Activated CD4-positive, alpha-beta T cell treated with anti-CD3 and anti-CD28 coated beads, Interleukin-2, amount 50 U/mL, for 24 hours (primary cell): Measurements from ENCODE around the gene CALD1.

Experiments used
- DNase-seq, 2 donors: peaks; one replicate each; pipeline ENCODE4 v3.0.0-alpha.2; 2020; ENCODE audit warnings: low read depth in 1 of 2, low spot score in 1 of 2

The CALD1 gene

GRCh38 chr7:134857958-134858357 lies 78.5 kb downstream of the CALD1 start:
- no peak for DNase-seq

DNA sequence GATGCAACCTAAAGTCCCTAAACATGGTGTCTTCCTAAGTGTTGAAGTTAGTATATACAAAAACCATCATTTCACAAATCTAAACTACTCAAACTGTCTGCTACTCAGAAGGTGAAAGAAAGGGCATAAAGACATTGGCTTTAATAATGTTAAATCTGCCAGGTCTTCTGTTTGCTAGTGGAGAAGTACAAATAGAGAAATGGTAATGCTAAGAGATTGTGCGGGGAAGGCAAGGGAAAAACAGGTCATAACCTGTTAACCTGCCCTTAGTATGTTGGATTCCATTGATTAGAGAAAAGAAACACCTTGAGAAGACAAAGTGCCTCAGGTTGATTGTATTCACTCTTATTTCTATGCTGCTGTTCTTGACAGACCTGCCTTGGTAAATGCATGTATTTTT lies 80.3 kb downstream of the CALD1 start:
- DNase-seq = no peak

DNA sequence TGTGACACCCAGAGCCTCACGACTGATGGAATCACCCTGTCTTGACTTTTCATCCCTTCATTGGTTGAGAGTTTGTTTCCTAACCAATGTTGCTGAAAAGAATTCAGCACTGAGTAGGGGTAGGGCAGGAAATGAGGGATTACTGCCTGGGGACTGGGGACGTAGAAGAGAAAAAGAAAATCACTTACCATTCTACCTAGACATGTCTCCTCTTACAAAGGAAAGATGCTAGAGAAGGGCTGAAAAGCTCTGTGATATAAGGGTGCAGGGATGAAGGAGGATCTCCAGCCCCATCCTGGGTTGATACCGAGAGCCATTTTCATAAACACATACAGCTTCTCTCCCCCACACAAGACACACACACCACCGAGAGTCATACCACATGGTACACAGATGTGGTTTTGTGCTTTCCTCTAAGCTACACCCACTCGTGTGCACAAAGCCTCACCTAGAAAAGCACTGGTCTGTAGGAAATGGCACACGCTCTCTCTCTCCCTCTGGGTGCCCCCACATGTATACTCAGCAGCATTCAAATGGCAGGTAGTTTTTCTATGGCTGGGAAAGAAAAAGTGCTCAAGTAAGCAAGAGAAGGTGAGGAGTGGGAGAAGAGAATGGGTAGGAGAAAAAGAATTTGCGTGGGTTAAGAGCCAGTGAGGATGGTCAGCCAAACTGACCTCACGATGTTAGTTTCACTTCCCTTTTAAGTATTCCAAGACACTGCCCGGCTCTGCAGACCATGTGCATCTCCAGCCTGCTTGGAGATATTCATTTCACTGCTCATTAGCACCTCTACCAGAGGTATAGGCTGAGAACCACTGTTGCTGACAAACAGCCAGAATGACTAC lies 85.8 kb downstream of the CALD1 start:
- DNase-seq = no peak

DNA sequence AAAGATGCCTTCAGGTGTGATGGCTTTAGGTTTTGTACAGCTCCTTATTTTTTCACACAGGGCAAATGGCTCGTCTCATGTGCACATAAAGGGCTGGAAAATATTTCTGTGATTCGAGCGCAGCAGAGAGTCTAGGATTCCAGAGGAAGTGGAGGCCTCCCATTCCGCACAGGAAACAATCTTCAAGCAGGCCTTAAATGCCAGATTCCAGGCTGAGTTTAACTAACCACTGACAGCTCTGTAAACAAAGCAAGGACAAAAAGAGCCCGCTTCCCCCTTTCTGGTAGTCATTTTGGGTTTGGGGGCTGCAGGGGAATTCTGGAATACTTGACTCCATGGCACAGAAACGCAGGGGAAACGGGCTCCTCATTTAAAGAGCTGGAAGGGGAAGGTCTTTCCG lies 87.2 kb downstream of the CALD1 start:
- no peak for DNase-seq

DNA sequence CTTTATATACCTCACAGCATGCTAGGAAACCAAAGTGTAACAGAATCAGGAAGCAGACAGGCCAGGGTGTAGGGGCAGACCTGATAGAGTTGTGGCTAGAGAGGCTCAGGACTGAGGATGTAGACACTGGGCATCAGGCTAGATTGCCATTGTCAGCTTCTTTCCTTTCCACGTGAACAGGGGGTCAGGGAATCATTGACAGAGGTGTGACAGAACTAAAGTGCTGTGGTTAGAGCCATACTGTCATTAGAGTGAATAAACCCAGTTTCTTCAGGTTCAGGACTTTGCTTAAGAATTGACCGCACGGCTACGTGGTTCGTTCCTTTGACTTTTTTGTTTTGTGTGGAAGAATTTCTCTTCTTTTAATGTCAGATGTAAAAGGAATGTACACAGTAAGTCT lies 90.7 kb downstream of the CALD1 start:
- no peak for DNase-seq

GRCh38 chr7:134870781-134871180 lies 91.3 kb downstream of the CALD1 start:
- no peak for DNase-seq

GRCh38 chr7:134873253-134873652 lies 93.8 kb downstream of the CALD1 start:
- DNase-seq = no peak

DNA sequence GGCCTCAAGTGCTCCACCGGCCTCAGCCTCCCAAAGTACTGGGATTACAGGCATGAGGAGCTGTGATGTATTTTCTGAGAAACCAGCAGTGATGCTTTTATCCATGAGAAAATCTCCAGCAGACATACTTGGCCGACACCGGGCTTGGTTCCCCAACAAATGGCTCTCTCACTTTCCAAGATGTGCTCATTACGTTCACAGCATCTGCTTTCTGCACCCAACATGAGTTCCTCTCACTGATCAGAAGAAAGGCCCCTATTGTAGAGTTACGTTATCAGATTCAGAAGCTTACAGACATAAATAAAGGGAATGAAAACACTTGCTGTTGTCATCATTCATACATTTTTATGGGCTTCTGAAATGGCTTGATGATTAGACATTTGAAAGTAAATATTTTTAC lies 95.0 kb downstream of the CALD1 start:
- DNase-seq = no peak

DNA sequence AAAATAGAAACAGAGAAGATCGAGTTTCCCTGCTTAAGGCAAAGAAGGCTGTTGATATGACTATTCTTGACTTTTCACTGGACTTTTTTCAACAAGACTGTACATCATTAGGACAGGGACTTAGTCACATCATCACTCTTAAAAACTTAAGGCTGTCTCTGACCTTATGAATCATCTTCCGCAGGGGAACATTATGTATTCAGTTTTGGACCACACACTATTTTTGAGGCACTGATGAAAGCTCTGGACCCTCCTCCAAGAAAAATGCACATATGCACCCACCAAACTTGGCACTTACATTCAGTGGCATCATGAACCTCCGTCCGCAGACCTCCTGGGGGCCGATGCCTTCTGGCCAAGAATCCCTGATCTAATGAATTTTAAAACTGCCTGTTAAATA lies 96.4 kb downstream of the CALD1 start:
- no peak for DNase-seq

DNA sequence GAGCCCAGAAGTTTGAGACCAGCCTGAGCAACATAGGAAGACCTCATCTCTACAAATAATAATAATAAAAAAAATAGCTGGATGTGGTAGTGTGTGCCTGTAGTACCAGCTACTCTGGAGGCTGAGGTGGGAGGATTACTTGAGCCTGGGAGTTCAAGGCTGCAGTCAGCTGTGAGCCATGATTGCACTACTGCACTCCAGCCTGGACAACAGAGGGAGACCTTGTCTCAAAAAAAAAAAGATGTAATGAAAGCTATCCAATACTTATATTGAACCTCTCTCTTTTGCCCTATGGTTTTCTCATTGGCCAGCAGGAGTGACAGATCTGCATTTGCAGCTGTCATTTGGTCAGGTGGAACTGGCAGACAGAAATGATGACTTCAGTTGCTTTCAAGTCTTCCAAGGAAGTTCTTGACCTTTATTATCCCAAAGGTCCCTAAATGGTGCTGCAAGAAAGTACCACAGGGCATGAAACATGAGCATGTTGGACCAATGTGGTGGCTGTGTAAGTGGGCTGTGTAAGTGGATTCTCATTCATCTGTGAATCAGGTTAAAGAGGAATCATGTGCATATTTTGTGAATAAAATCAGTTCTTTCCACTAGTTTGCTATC lies 99.4 kb downstream of the CALD1 start:
- DNase-seq = no peak

DNA sequence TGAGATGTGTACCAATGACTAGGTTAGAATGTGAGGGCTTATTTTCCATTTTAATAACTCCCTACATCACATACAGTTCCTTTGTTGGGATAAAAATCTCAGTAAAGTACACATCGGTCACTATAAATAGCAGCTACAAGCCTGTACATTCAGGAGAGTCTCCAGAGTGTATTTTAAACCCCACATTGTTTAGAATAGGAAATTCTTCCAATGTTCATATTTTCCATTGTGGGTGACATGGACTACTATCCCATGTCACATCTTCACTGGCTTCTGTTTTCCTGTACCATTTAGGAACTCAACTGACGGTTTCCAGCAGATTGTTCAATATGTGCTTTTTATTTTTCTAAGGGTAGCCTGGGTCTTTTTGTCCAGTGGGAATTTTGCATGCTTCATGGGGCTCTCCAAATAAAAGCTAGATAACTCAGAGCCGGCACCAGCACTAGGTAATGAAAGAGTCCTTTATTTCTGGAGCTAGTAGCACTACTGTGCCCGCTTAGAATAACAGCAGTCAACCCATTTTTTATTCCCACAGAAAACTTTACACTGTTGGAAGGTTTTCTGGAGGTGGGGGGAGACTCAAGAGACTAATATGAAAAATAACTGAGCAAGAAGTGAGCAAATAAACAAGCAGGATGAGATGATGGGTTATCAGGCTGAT lies 100.5 kb downstream of the CALD1 start:
- DNase-seq = no peak

DNA sequence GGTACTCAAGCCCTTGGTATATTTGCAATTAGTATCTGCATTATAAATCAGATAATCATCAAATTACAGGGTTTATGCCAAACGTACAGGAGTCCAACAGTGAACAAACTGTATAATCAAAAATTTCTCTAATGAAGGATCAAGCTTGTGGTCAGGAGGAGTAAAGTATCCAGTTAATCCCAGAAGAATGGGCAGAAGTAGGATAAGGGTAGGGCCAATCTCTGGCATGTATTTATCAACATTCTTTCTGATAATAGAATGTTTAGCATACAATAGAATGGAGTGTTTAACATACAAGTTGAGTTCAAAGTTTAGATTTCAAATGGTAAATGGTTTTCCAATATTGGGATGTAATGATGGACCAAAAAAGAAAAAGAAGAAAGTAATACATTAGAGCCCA lies 103.0 kb downstream of the CALD1 start:
- DNase-seq = no peak

GRCh38 chr7:134885967-134886352 lies 106.5 kb downstream of the CALD1 start:
- DNase-seq = no peak

DNA sequence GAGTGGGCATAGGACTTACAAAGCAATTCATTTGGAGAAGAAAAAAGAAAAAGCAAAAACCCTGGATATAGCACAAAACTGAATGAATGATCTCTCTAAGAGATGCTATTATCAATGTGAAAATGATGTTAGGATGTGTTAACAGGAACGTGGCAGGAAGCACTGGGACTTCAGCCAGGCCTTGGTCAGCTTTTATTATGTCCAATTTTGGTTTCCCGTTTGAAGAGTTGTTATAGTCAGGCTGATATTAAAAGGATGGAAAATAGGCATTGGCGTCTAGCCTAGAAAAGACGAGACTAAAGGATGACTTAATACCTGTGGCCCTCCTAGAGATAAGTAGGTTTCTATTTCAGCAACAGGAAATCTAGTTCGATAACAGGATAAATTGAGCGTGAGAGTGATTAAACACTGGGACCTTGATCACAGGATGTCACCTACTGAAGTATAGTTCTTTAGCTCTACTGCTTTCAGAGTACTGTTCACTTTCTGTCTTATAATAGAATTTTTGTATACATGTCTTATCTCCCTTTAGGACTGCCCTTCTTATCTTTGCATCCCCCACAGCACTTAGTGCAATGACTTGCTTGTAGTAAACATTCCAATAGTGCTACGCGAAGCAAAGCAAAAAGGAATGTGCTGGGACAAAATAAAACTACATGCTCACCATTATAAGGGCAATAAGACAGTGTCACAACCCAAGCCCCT lies 107.1 kb downstream of the CALD1 start:
- DNase-seq = no peak

GRCh38 chr7:134887523-134887922 lies 108.1 kb downstream of the CALD1 start:
- no peak for DNase-seq

GRCh38 chr7:134888141-134888740 lies 108.8 kb downstream of the CALD1 start:
- no peak for DNase-seq

- no peak for DNase-seq
These were observed 111.1 kb downstream of the CALD1 start for GRCh38 chr7:134890246-134891240.

DNA sequence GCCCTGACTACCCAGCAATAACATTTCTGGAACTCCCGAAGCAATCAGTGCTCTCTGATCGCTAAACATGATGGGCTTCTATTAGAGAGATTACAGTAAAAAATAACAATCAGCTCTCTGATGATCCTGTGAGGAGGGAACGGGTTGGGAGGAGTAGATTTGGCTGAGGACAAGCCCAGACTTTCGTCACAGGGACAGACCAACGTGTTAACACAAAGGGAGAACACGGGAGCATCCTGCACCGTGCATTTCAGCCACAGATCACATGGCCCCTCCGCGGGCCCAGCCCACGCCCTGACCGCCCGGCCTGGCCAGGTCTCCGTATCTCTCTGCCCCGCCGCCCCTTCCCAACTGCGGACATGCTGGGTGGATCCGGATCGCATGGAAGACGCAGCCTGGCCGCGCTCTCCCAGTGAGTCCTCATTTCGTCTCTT lies 111.8 kb downstream of the CALD1 start:
- DNase-seq = no peak

DNA sequence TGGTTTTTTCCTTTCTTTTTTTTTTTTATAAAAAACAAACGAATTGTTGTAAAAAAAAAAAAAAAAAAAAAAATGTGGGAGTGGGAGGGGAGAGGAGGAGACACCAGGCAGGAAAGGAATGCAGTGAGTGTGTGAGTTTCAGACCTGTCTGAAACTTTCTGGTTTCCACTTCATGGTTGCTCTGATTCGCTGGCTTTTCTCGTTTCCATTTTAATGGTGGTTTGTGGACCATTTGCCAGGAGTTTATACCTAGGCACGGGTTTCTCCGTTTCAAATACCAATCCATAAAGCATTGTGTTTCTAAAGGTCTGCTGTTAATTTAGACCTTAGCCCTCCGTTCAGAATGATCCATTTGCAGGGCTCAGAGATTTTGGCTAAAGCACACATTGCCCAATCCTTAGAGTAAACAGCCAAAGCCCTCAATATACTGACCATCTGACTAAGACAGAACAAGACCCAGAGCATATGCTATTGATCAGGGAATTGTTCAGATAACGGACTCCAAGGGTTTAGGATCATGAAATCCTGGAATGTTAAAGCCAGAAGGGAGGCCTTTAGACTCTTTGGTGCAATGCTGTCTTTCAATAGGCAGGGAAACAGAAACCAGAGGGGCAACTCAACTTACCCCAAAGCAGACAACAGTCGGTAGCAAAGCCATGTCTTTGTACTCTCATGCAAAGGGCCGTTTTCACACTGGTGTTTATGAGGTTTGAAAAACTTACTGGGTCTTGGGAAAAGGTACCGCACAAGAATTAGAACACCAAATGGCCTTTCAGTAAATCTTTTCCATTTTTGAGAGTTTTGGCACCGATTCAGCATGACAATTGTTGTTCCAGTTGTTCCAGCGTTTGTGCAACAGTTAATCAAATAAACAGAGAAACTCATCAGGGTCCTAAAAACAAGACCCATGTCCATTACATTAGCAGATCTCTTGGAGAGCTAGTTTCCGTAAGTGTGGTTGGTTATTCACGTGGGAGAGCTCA lies 112.6 kb downstream of the CALD1 start:
- DNase-seq = no peak
